ENCODE measurements around the gene GTF2F2.

DNA sequence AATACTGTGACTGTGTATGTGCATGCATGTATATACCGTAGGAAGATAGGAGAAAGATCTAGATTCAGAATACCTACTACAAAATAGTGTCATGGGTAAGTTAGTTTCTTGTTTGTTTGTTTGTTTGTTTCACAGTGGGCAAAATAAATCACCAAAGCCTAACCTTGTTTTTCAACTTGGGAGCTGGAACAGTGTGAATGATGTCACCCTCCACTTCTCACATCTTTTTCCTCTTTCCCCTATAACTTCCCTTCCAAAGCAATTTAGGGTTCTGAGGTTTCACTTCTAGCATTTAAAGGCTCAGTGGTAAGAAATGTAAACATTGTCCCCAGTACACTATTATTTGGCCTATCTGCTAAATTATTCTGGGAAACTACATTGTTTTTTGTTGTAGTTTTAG lies 75.1 kb downstream of the GTF2F2 start:
- TF ChIP-seq, protein P1, sequence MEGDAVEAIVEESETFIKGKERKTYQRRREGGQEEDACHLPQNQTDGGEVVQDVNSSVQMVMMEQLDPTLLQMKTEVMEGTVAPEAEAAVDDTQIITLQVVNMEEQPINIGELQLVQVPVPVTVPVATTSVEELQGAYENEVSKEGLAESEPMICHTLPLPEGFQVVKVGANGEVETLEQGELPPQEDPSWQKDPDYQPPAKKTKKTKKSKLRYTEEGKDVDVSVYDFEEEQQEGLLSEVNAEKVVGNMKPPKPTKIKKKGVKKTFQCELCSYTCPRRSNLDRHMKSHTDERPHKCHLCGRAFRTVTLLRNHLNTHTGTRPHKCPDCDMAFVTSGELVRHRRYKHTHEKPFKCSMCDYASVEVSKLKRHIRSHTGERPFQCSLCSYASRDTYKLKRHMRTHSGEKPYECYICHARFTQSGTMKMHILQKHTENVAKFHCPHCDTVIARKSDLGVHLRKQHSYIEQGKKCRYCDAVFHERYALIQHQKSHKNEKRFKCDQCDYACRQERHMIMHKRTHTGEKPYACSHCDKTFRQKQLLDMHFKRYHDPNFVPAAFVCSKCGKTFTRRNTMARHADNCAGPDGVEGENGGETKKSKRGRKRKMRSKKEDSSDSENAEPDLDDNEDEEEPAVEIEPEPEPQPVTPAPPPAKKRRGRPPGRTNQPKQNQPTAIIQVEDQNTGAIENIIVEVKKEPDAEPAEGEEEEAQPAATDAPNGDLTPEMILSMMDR (IDR thresholded peaks at IDR 0.05): no peak
- TF ChIP-seq POLR2A (IDR thresholded peaks at IDR 0.05) (no peak), EP300 (IDR thresholded peaks at IDR 0.05) (no peak)
